Gastrocnemius medialis (tissue), 4 donors: ENCODE data around the gene TNPO3. TPM values are rescaled to one million over a fixed set of nuclear protein-coding genes. Genes with fewer than 3 reads are reported as not detected.

Experiments used
- ATAC-seq, 2 donors: fragments of 150-250 bp; one replicate each; pipeline ENCODE4 v1.9.1; 2016
- DNase-seq, 2 donors: peaks; one replicate each; pipeline ENCODE4 v3.0.0-alpha.2; 2019
- H3K27ac ChIP-seq, 4 donors: fragments of 200-600 bp; sonication (generic); 1 replicate in 1 of 4; 2 replicates in 3 of 4; pipeline ENCODE4 v1.5.1; 2016 to 2018; ENCODE audit warnings: mild to moderate bottlenecking in 2 of 4, moderate library complexity in 1 of 4
- H3K27me3 ChIP-seq, 3 donors: fragments of 200-600 bp; sonication (generic) in 2 of 3; 1 replicate in 1 of 3; 2 replicates in 2 of 3; pipeline versions ENCODE4 v1.5.1 to v1.6.0; 2016 to 2019; ENCODE audit warnings: mild to moderate bottlenecking in 1 of 3, moderate library complexity in 1 of 3
- H3K36me3 ChIP-seq, 2 donors: fragments of 200-600 bp; sonication (generic) in 1 of 2; one replicate each; pipeline ENCODE4 v1.5.1; 2017 to 2018
- H3K4me1 ChIP-seq, 2 donors: fragments of 200-600 bp; sonication (generic) in 1 of 2; one replicate each; pipeline ENCODE4 v1.5.1; 2016 to 2017; ENCODE audit warnings: mild to moderate bottlenecking in 2 of 2
- H3K4me3 ChIP-seq, 4 donors: fragments of 200-600 bp; sonication (generic) in 3 of 4; 1 replicate in 1 of 4; 2 replicates in 3 of 4; pipeline ENCODE4 v1.5.1; 2016 to 2019; ENCODE audit warnings: mild to moderate bottlenecking in 2 of 4
- H3K9me3 ChIP-seq, 3 donors: fragments of 200-600 bp; sonication (generic) in 2 of 3; 1 replicate in 1 of 3; 2 replicates in 2 of 3; pipeline ENCODE4 v1.5.1; 2016 to 2019
- POLR2A ChIP-seq, 2 donors: fragments of 450-650 bp; IDR thresholded peaks; one replicate each; pipeline ENCODE4 v1.6.1; 2017; ENCODE audit warnings: antibody characterized with exemption in 2 of 2, mild to moderate bottlenecking in 2 of 2, moderate library complexity in 2 of 2
- in situ Hi-C, 4 donors: fragments of 200-750 bp; cut with MboI; loops; one replicate each; pipeline versions ENCODE4 v1.15.0 to v1.8.0; 2017; ENCODE audit warnings: low sequenced_read_pairs in 4 of 4
- intact Hi-C: fragments of 100-400 bp; cut with DNase I; formaldehyde crosslinking; loops from one replicate; pipeline ENCODE4 v1.15.1; 2023; ENCODE audit warnings: low total_unique reads
- total RNA-seq, 4 donors: library from RNA; depleted of rRNA; stranded (reverse); fragments of >200 nt; gene quantifications; one replicate each; pipeline versions ENCODE4 v1.1.0 to v1.2.3, GENCODE V29; 2016
- TF ChIP-seq, protein P1 (sequence below), 5 experiments: fragments of 450-650 bp in 3 of 5; fragments of 200-600 bp in 2 of 5; sonication (generic) in 2 of 5; IDR thresholded peaks in 4 of 5; conservative IDR thresholded peaks in 1 of 5; 1 replicate in 4 of 5; 2 replicates in 1 of 5; pipeline ENCODE4 v1.5.1; 2016 to 2019; ENCODE audit warnings: antibody characterized with exemption in 5 of 5, mild to moderate bottlenecking in 3 of 5, moderate library complexity in 3 of 5

TNPO3 gene
- total RNA-seq, 4 donors from 2014 or later: 39.1 to 50.9 (median 50.5) TPM

- H3K4me1 ChIP-seq: peaks cover 10 to 14% of the 10 kb centered on the region in 2 donors
- in situ Hi-C loops (no loop called here), intact Hi-C loops (no loop called here)
- no peak for TF ChIP-seq POLR2A (IDR thresholded peaks at IDR 0.05)
- TF ChIP-seq, protein P1, sequence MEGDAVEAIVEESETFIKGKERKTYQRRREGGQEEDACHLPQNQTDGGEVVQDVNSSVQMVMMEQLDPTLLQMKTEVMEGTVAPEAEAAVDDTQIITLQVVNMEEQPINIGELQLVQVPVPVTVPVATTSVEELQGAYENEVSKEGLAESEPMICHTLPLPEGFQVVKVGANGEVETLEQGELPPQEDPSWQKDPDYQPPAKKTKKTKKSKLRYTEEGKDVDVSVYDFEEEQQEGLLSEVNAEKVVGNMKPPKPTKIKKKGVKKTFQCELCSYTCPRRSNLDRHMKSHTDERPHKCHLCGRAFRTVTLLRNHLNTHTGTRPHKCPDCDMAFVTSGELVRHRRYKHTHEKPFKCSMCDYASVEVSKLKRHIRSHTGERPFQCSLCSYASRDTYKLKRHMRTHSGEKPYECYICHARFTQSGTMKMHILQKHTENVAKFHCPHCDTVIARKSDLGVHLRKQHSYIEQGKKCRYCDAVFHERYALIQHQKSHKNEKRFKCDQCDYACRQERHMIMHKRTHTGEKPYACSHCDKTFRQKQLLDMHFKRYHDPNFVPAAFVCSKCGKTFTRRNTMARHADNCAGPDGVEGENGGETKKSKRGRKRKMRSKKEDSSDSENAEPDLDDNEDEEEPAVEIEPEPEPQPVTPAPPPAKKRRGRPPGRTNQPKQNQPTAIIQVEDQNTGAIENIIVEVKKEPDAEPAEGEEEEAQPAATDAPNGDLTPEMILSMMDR (IDR thresholded peaks at IDR 0.05 in 4 of 5, conservative IDR thresholded peaks at IDR 0.05 in 1 of 5): no peak
- H3K9me3 ChIP-seq: no peaks in the 10 kb centered on the region
- no peaks in the 10 kb centered on the region for H3K36me3 ChIP-seq
- no peak overlapping the region for H3K27ac ChIP-seq
- no peak overlapping the region for H3K4me3 ChIP-seq
- no peaks in the 10 kb centered on the region for H3K27me3 ChIP-seq
- no peak for ATAC-seq
- no peak for DNase-seq
These were observed 22.9 kb downstream of the TNPO3 start for GRCh38 chr7:129032017-129032416.

- Histone ChIP-seq H3K27ac (no peak overlapping the region), H3K4me1 (peaks cover 10 to 14% of the 10 kb centered on the region in 2 donors), H3K36me3 (no peaks in the 10 kb centered on the region), H3K4me3 (no peak overlapping the region), H3K9me3 (no peaks in the 10 kb centered on the region), H3K27me3 (no peaks in the 10 kb centered on the region)
- no peak for ATAC-seq
- no peak for DNase-seq
- no peak for TF ChIP-seq POLR2A (IDR thresholded peaks at IDR 0.05)
- TF ChIP-seq, protein P1 (IDR thresholded peaks at IDR 0.05 in 4 of 5, conservative IDR thresholded peaks at IDR 0.05 in 1 of 5): no peak
- intact Hi-C loops: no loop called here
- in situ Hi-C loops: no loop called here
These were observed 24.5 kb downstream of the TNPO3 start for GRCh38 chr7:129030440-129030839.

GRCh38 chr7:129024125-129024524, 30.8 kb downstream of the TNPO3 start:
- Histone ChIP-seq H3K27ac (no peak overlapping the region), H3K9me3 (no peaks in the 10 kb centered on the region), H3K4me3 (no peak overlapping the region), H3K36me3 (no peaks in the 10 kb centered on the region), H3K27me3 (no peaks in the 10 kb centered on the region), H3K4me1 (peaks cover 7 to 16% of the 10 kb centered on the region in 2 donors)
- in situ Hi-C loops (no loop called here), intact Hi-C loops (no loop called here)
- TF ChIP-seq POLR2A (IDR thresholded peaks at IDR 0.05): no peak
- TF ChIP-seq, protein P1 (IDR thresholded peaks at IDR 0.05 in 4 of 5, conservative IDR thresholded peaks at IDR 0.05 in 1 of 5): no peak
- no peak for ATAC-seq
- DNase-seq: no peak

DNA sequence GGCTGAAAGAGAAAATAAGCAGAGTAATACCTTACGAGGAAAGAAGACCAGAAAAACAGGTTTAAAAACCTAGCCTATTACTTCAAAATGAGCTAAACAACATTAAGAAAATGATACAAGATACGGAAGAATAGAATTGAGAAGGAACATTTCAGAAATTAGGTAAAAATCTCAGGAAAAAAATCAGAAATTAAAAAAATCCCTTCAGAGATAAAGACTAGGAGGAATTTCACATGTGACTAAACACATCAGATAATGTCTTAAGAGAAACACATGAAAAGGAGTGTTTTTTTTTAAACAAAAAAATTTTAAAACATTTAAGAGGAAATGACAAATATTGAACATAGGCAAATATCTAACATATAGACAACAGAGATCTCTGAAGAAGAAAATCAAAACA, 33.3 kb downstream of the TNPO3 start:
- ATAC-seq (no peak), DNase-seq (no peak)
- H3K4me1 ChIP-seq: peaks cover 0 to 12% of the 10 kb centered on the region in 2 donors
- H3K27ac ChIP-seq: no peak overlapping the region
- peaks cover 0 to 4% of the 10 kb centered on the region in 2 donors for H3K36me3 ChIP-seq
- H3K4me3 ChIP-seq: no peak overlapping the region
- no peak for TF ChIP-seq POLR2A (IDR thresholded peaks at IDR 0.05)
- TF ChIP-seq, protein P1 (IDR thresholded peaks at IDR 0.05 in 4 of 5, conservative IDR thresholded peaks at IDR 0.05 in 1 of 5): no peak
- H3K9me3 ChIP-seq: no peaks in the 10 kb centered on the region
- no peaks in the 10 kb centered on the region for H3K27me3 ChIP-seq
- in situ Hi-C loops: no loop called here
- intact Hi-C loops: no loop called here

DNA sequence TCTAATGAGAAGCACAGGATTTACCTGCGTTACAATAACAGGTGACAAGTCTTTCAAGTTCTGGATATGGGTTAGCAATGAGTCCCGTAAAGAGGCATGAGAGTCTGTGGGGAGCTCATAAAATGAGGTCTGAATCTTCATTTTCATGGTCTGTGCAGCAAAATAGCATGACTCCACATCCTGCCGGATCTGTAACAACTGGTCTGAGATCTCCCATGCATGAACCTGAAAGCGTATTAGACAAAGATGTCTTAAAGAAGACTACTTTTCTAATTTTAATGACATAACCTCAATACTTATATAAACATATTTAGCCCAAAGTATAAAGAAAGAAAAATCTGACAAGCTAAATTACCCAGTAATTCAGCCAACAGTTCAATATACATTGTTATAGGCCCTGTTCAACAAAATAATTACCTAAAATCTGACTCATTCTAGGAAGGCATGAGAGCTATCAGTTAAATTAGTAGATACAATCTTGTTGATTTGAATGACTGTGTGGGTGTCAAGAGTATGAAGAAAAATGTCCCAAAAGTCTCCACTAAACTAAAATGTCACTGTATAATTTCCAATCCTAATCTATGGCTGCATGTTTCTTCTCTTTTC, 36.9 kb downstream of the TNPO3 start:
- Histone ChIP-seq H3K36me3 (peaks cover 0 to 34% of the 10 kb centered on the region in 2 donors), H3K27ac (no peak overlapping the region), H3K9me3 (no peaks in the 10 kb centered on the region), H3K27me3 (no peaks in the 10 kb centered on the region), H3K4me3 (no peak overlapping the region), H3K4me1 (no peaks in the 10 kb centered on the region)
- no peak for DNase-seq
- no peak for TF ChIP-seq POLR2A (IDR thresholded peaks at IDR 0.05)
- TF ChIP-seq, protein P1 (IDR thresholded peaks at IDR 0.05 in 4 of 5, conservative IDR thresholded peaks at IDR 0.05 in 1 of 5): no peak
- intact Hi-C loops: no loop called here
- in situ Hi-C loops: no loop called here
- no peak for ATAC-seq
